ENCODE data around the gene THOC7.

THOC7 gene

GRCh38 chr3:63863150-63864007 is at the start of gene THOC7, which contains the start of gene ATXN7:
Gene THOC7, minus strand, starts transcription at chr3:63863805. Its CDS starts 15 bp downstream, at chr3:63863790.
Gene ATXN7, plus strand, starts transcription at chr3:63863867. Its CDS starts 48,732 bp downstream, at chr3:63912599.
- DNase-seq (ENCODE audit: low spot score): peak; percentile 84

- peak; percentile 75 for DNase-seq (ENCODE audit: low spot score)
Measured at GRCh38 chr3:63912768-63913588, 49.4 kb upstream of the THOC7 start.

- DNase-seq (ENCODE audit: low spot score): peak; percentile 92
Measured at GRCh38 chr3:63911873-63912767, 48.5 kb upstream of the THOC7 start, which contains the start of gene SCAANT1. Gene SCAANT1, minus strand, starts transcription at chr3:63912383.

- DNase-seq (ENCODE audit: low spot score): no peak
Measured at GRCh38 chr3:63911509-63911872, 47.9 kb upstream of the THOC7 start.

GRCh38 chr3:63910891-63911290 is 47.3 kb upstream of the THOC7 start:
- no peak for DNase-seq (ENCODE audit: low spot score)

- DNase-seq (ENCODE audit: low spot score): no peak
Measured at GRCh38 chr3:63910001-63910400, 46.4 kb upstream of the THOC7 start.

- DNase-seq (ENCODE audit: low spot score): no peak
Measured at GRCh38 chr3:63909431-63909830, 45.8 kb upstream of the THOC7 start.

- DNase-seq (ENCODE audit: low spot score): no peak
Measured at GRCh38 chr3:63908776-63909175, 45.2 kb upstream of the THOC7 start.

- DNase-seq (ENCODE audit: low spot score): no peak
Measured at GRCh38 chr3:63908081-63908736, 44.6 kb upstream of the THOC7 start.

- no peak for DNase-seq (ENCODE audit: low spot score)
Measured at GRCh38 chr3:63905731-63906620, 42.4 kb upstream of the THOC7 start.

- DNase-seq (ENCODE audit: low spot score): no peak
Measured at GRCh38 chr3:63900459-63900858, 36.9 kb upstream of the THOC7 start.

GRCh38 chr3:63900010-63900409 is 36.4 kb upstream of the THOC7 start:
- DNase-seq (ENCODE audit: low spot score): no peak

- DNase-seq (ENCODE audit: low spot score): no peak
Measured at GRCh38 chr3:63896332-63897030, 32.9 kb upstream of the THOC7 start.

GRCh38 chr3:63895422-63896189 is 32.0 kb upstream of the THOC7 start:
- no peak for DNase-seq (ENCODE audit: low spot score)

- no peak for DNase-seq (ENCODE audit: low spot score)
Measured at GRCh38 chr3:63892773-63893352, 29.3 kb upstream of the THOC7 start.

GRCh38 chr3:63891518-63891917 is 27.9 kb upstream of the THOC7 start:
- DNase-seq (ENCODE audit: low spot score): no peak

- no peak for DNase-seq (ENCODE audit: low spot score)
Measured at GRCh38 chr3:63886858-63887257, 23.3 kb upstream of the THOC7 start.

- DNase-seq (ENCODE audit: low spot score): no peak
Measured at GRCh38 chr3:63880653-63881052, 17.0 kb upstream of the THOC7 start.
